ENCODE measurements around the gene MYLK2. TPM values are rescaled to one million over a fixed set of nuclear protein-coding genes. Genes with fewer than 3 reads are reported as not detected.

MYLK2 gene
- total and polyA plus RNA-seq, 9 donors: 0.08 to 0.35 (median 0.20) TPM; not detected in 6

DNA sequence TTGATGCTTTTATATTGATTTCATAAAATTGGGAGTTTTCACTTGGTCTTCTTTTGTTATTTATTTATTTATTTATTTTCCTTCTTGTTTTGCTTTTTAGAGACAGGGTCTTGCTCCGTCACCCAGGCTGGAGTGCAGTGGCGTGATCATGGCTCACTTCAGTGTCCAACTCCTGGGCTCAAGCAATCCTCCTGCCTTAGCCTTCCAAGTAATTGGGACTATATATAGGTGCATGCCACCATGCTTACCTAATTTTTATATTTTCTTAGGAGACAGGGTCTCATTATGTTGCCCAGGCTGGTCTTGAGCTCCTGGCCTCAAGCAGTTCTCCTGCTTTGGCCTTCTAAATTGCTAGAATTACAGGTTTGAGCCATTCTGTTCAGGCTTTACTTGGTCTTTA, 38.3 kb upstream of the MYLK2 start:
- Histone ChIP-seq H3K4me1 (ENCODE audit: insufficient read depth) (no peaks in the 10 kb centered on the region), H3K9me3 (no peaks in the 10 kb centered on the region), H3K27ac (no peak overlapping the region), H3K4me3 (no peak overlapping the region), H3K36me3 (no peaks in the 10 kb centered on the region), H3K27me3 (no peaks in the 10 kb centered on the region)
- no peak for DNase-seq
- TF ChIP-seq EP300 (IDR thresholded peaks at IDR 0.05) (no peak), POLR2A (IDR thresholded peaks at IDR 0.05) (no peak)
- TF ChIP-seq, protein P1, sequence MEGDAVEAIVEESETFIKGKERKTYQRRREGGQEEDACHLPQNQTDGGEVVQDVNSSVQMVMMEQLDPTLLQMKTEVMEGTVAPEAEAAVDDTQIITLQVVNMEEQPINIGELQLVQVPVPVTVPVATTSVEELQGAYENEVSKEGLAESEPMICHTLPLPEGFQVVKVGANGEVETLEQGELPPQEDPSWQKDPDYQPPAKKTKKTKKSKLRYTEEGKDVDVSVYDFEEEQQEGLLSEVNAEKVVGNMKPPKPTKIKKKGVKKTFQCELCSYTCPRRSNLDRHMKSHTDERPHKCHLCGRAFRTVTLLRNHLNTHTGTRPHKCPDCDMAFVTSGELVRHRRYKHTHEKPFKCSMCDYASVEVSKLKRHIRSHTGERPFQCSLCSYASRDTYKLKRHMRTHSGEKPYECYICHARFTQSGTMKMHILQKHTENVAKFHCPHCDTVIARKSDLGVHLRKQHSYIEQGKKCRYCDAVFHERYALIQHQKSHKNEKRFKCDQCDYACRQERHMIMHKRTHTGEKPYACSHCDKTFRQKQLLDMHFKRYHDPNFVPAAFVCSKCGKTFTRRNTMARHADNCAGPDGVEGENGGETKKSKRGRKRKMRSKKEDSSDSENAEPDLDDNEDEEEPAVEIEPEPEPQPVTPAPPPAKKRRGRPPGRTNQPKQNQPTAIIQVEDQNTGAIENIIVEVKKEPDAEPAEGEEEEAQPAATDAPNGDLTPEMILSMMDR (IDR thresholded peaks at IDR 0.05): no peak
- WGBS, 3 donors: 98% methylated on average over 2 of the region's 2 CpGs
- intact Hi-C loops (cut with DNase I): no loop called here

DNA sequence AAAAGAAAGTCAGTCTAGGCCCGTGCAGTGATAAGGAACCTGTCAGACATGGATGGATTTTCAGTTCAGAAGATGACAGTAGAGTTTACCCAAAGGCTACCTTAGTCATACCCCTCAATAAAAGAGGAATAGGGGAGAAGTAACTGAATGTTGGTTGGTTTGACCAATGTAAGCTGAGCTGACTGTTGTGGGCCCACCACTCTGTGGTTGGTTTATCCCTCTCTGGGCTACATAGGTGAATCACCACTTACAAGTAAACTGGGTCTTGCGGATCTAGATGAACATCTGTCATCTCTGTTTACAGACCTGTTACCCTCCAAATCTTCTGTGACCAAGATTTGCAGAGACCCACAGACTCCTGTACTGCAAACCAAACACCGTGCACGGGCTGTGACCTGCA, 37.2 kb upstream of the MYLK2 start:
- H3K9me3 ChIP-seq: no peaks in the 10 kb centered on the region
- no peak overlapping the region for H3K27ac ChIP-seq
- 95 to 99% (median 99%) methylated on average over 4 of the region's 4 CpGs for WGBS, 3 donors
- intact Hi-C loops (cut with DNase I): no loop called here
- no peaks in the 10 kb centered on the region for H3K27me3 ChIP-seq
- no peaks in the 10 kb centered on the region for H3K36me3 ChIP-seq
- H3K4me3 ChIP-seq: no peak overlapping the region
- no peak for DNase-seq
- no peaks in the 10 kb centered on the region for H3K4me1 ChIP-seq (ENCODE audit: insufficient read depth)
- TF ChIP-seq, protein P1 (IDR thresholded peaks at IDR 0.05): no peak
- TF ChIP-seq POLR2A (IDR thresholded peaks at IDR 0.05) (no peak), EP300 (IDR thresholded peaks at IDR 0.05) (no peak)

DNA sequence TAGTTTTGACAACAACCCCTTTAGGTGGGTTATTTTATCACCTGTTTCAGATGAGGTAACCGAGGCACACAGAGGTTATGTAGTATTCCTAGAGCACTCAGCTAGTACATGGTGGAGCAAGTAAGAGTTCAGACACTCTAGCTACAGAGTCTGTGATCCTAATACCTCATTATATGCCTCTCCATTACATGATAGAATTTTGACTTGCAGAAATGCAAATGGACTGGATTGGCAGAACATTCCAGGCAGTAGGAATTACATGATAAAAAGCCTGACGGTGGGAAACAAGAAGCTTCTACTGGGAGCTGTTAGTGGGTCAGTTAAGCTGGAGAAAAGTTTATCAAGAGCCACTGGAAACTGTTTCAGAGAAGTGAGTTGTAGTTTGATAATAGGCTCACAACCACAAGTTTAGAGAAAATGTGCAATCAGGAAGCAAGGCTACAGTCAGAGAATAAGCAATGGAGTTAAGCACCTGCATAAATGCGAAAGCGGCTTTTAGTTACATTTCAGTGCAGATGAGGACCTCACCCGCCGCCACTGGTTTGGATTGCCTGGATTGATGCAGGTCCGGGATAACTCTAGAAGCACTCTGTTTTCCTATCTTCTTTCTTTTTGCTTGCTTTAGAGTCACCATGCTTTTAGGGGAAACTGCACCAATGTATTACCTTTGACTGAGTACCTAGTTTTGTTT, 34.7 kb upstream of the MYLK2 start:
- no peak for DNase-seq
- no peaks in the 10 kb centered on the region for H3K9me3 ChIP-seq
- no peak overlapping the region for H3K4me3 ChIP-seq
- intact Hi-C loops (cut with DNase I): no loop called here
- no peaks in the 10 kb centered on the region for H3K27me3 ChIP-seq
- TF ChIP-seq, protein P1 (IDR thresholded peaks at IDR 0.05): no peak
- no peak for TF ChIP-seq EP300 (IDR thresholded peaks at IDR 0.05)
- TF ChIP-seq POLR2A (IDR thresholded peaks at IDR 0.05): no peak
- WGBS, 3 donors: 94% methylated on average over 7 of the region's 7 CpGs
- H3K36me3 ChIP-seq: no peaks in the 10 kb centered on the region
- H3K4me1 ChIP-seq (ENCODE audit: insufficient read depth): no peaks in the 10 kb centered on the region
- H3K27ac ChIP-seq: no peak overlapping the region

DNA sequence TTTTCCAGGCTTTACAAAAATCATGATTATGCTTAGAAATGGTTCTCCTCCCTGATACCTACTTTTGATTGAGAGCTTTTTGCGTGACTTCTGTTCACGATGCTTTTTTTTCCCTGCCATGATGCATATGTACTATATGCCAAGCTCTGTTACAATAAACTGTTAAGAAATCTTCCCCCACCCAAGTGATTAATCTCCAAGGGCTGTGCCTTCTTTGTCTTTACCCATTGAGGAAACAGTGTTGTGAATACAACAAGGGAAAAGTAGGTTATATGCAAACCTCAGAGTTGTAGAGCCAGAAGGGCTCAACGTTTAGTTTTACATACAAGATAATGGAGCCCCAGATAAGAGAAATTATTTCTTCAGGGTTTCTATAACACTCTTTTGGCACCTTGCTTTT, 34.1 kb upstream of the MYLK2 start:
- Histone ChIP-seq H3K4me3 (no peak overlapping the region), H3K36me3 (no peaks in the 10 kb centered on the region), H3K27me3 (no peaks in the 10 kb centered on the region), H3K27ac (no peak overlapping the region), H3K9me3 (no peaks in the 10 kb centered on the region), H3K4me1 (ENCODE audit: insufficient read depth) (no peaks in the 10 kb centered on the region)
- WGBS, 3 donors: 76 to 86% (median 79%) methylated on average over 3 of the region's 3 CpGs
- DNase-seq: no peak
- no peak for TF ChIP-seq EP300 (IDR thresholded peaks at IDR 0.05)
- TF ChIP-seq, protein P1 (IDR thresholded peaks at IDR 0.05): no peak
- TF ChIP-seq POLR2A (IDR thresholded peaks at IDR 0.05): no peak
- intact Hi-C loops (cut with DNase I): no loop called here
